RWPE2 (cell line): ENCODE measurements around the gene LIAS.
"Not testable (repeated sequence)": the region's sequence is repeated elsewhere in the genome, so short reads cannot be mapped to it uniquely, and the experiment has no call there.

ENCODE experiments used
- ATAC-seq: fragments of 200-7000 bp; cut with Tn5 transposase; 3 replicates; pipeline ENCODE4 v1.9.1; 2021; ENCODE audit warnings: low read depth
- DNase-seq: peaks from one replicate; pipeline ENCODE4 v3.0.0-alpha.2; 2020; ENCODE audit warnings: low spot score
- H3K27ac ChIP-seq: fragments of 450-650 bp; 2 replicates; pipeline ENCODE4 v1.5.1; 2017; ENCODE audit warnings: mild to moderate bottlenecking; ENCODE audit not compliant: poor library complexity, severe bottlenecking
- H3K27me3 ChIP-seq: fragments of 250-450 bp; sonication (Bioruptor Pico); 2 replicates; pipeline ENCODE4 v1.5.1; 2021; ENCODE audit warnings: mild to moderate bottlenecking, moderate library complexity; ENCODE audit not compliant: insufficient read depth, poor library complexity, severe bottlenecking
- H3K36me3 ChIP-seq: fragments of 250-450 bp; sonication (Bioruptor Pico); 2 replicates; pipeline ENCODE4 v1.5.1; 2020; ENCODE audit warnings: low read depth, mild to moderate bottlenecking, moderate library complexity
- H3K4me1 ChIP-seq: fragments of 250-450 bp; sonication (Bioruptor Pico); 2 replicates; pipeline ENCODE4 v1.5.1; 2021; ENCODE audit warnings: mild to moderate bottlenecking, moderate library complexity; ENCODE audit not compliant: insufficient read depth, poor library complexity, severe bottlenecking
- H3K4me3 ChIP-seq: fragments of 250-450 bp; sonication (Bioruptor Pico); 2 replicates; pipeline ENCODE4 v1.5.1; 2021; ENCODE audit warnings: mild to moderate bottlenecking, moderate library complexity; ENCODE audit not compliant: severe bottlenecking
- H3K9me3 ChIP-seq: fragments of 250-450 bp; sonication (Bioruptor Pico); 2 replicates; pipeline ENCODE4 v1.5.1; 2021; ENCODE audit warnings: mild to moderate bottlenecking, moderate library complexity; ENCODE audit not compliant: severe bottlenecking
- CTCF ChIP-seq: fragments of 450-650 bp; IDR thresholded peaks from one replicate; pipeline ENCODE4 v1.5.1; 2017; ENCODE audit warnings: mild to moderate bottlenecking, moderate library complexity; ENCODE audit not compliant: poor library complexity, severe bottlenecking

LIAS gene

GRCh38 chr4:39495446-39496213, 36.8 kb downstream of the LIAS start:
- DNase-seq, result no peak
- H3K27ac ChIP-seq, result peak overlapping the region; percentile 14
- peak; percentile 78 for ATAC-seq
- TF ChIP-seq CTCF, result no peak
- H3K9me3 ChIP-seq, result no peaks in the 10 kb centered on the region
- no peak overlapping the region for H3K4me3 ChIP-seq
- H3K36me3 ChIP-seq, result peaks cover 26% of the 10 kb centered on the region
- H3K4me1 ChIP-seq, result peaks cover 10% of the 10 kb centered on the region
- no peaks in the 10 kb centered on the region for H3K27me3 ChIP-seq

- peaks cover 10% of the 10 kb centered on the region for H3K4me1 ChIP-seq
- ATAC-seq, result no peak
- no peaks in the 10 kb centered on the region for H3K27me3 ChIP-seq
- TF ChIP-seq CTCF, result no peak
- H3K9me3 ChIP-seq, result no peaks in the 10 kb centered on the region
- no peak overlapping the region for H3K4me3 ChIP-seq
- peaks cover 43% of the 10 kb centered on the region for H3K36me3 ChIP-seq
- no peak overlapping the region for H3K27ac ChIP-seq
- no peak for DNase-seq
Measured at GRCh38 chr4:39497909-39498726, 39.3 kb downstream of the LIAS start.

DNA sequence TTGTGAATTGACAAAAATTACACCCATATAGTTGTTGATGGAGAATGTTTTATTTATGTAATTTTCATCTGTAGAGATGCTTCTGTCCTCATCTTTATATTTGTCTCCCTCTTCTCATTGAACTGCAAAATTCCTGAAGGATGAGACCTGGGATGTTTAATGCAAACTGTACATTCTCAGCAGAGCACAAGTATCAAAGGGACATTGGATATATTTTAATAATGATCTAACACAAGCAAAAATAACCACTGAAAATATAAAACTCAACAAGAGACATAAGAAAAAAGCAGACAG, 39.8 kb downstream of the LIAS start:
- no peak overlapping the region for H3K4me3 ChIP-seq
- no peak for ATAC-seq
- no peaks in the 10 kb centered on the region for H3K27me3 ChIP-seq
- H3K27ac ChIP-seq, result no peak overlapping the region
- H3K9me3 ChIP-seq, result no peaks in the 10 kb centered on the region
- DNase-seq, result no peak
- H3K4me1 ChIP-seq, result peaks cover 10% of the 10 kb centered on the region
- peaks cover 49% of the 10 kb centered on the region for H3K36me3 ChIP-seq
- TF ChIP-seq CTCF, result no peak

DNA sequence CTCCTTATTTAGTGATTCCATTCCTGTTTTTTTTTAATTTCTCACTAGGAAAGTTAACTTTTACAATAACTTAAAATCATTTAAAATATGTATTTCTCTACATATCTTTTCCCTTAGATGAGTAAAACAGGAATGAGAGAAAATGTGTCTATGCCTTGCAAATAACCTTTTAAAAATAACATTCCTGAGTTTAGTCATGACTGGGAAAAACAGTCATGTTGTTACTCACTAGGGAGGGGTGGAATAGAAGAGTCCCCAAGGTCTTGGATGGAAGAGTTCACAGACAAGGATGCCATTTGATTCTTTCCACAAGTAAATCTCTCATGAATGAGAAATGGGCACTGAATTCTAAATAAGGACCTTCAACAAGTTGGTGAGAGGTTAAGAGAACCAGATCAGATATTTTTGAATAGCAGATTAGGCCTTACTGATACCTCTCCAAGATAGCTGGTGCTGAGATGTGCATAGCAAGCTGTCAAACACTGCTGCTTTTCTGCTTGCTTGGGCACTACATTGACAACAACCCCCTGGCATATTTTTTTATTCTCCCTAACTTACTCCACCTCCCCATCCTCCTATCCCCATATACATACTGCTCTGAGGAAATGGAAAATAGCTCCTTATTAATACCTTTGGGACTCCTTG, 43.3 kb downstream of the LIAS start:
- Histone ChIP-seq H3K36me3 (peaks cover 84% of the 10 kb centered on the region), H3K9me3 (no peaks in the 10 kb centered on the region), H3K27ac (no peak overlapping the region), H3K4me3 (no peak overlapping the region), H3K4me1 (no peaks in the 10 kb centered on the region), H3K27me3 (no peaks in the 10 kb centered on the region)
- ATAC-seq (0 out of 3 replicates have a peak, but pooled peaks have one; percentile 40), DNase-seq (no peak)
- TF ChIP-seq CTCF, result no peak

DNA sequence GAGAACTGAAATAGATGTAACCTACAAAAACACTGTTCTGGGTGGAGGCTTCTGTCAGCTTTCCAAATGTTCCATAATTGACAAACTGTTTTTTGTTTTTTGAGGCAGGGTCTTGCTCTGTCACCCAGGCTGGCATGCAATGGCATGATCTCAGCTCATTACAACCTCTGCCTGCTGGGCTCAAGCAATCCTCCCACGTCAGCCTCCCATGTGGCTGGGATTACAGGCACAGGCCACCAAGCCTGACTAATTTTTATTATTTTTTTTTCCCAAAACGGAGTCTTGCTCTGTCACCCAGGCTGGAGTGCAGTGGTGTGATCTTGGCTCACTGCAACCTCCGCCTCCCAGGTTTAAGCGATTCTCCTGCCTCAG, 43.8 kb downstream of the LIAS start:
- H3K4me1 ChIP-seq, H3K4me3 ChIP-seq, H3K27ac ChIP-seq, ATAC-seq, H3K27me3 ChIP-seq, H3K9me3 ChIP-seq, DNase-seq: not testable (repeated sequence)
- peaks cover 89% of the 10 kb centered on the region for H3K36me3 ChIP-seq
